ENCODE data around the gene ZNF526.

The ZNF526 gene

DNA sequence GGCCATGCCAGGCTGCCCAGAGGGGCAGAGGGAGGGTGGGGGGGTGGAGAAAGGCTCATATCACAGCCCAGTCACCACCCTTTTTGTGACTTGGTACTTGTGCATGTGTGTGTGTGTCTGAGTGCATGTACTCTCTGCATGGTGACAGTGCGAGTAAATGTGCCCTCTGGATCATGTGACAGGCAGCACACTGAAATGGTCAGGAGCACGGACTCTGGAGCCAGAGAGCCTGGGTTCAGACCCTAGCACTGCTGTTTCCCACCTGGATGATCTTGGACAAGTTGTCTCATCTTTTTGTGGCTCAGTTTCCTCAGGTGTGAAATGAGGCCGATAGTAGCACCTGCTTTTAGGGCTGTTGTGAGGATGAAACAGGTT is 50.9 kb downstream of the ZNF526 start:
- POLR2A ChIA-PET, result no interaction called here
- no peak for DNase-seq (ENCODE audit: extremely low spot score)
- TF ChIP-seq ZNF384 (IDR thresholded peaks at IDR 0.05) (no peak), SP1 (IDR thresholded peaks at IDR 0.05) (no peak), ELF4 (IDR thresholded peaks at IDR 0.05) (no peak), NFRKB (IDR thresholded peaks at IDR 0.05) (no peak), SUZ12 (IDR thresholded peaks at IDR 0.05) (no peak), ARNT (IDR thresholded peaks at IDR 0.05) (no peak), FOXA1 (IDR thresholded peaks at IDR 0.05) (no peak), TARDBP (IDR thresholded peaks at IDR 0.05) (no peak), FOXK2 (IDR thresholded peaks at IDR 0.05) (no peak), CTBP1 (IDR thresholded peaks at IDR 0.05; ENCODE audit: borderline replicate concordance) (no peak), L3MBTL2 (conservative IDR thresholded peaks at IDR 0.05) (no peak), PKNOX1 (IDR thresholded peaks at IDR 0.05) (no peak), LEF1 (IDR thresholded peaks at IDR 0.05; ENCODE audit: borderline replicate concordance) (no peak), HDGF (IDR thresholded peaks at IDR 0.05; ENCODE audit: borderline replicate concordance) (no peak), FOXM1 (IDR thresholded peaks at IDR 0.05; ENCODE audit: borderline replicate concordance) (no peak), BHLHE40 (IDR thresholded peaks at IDR 0.05; ENCODE audit: borderline replicate concordance) (no peak)
- CTCF ChIA-PET, result no interaction called here

DNA sequence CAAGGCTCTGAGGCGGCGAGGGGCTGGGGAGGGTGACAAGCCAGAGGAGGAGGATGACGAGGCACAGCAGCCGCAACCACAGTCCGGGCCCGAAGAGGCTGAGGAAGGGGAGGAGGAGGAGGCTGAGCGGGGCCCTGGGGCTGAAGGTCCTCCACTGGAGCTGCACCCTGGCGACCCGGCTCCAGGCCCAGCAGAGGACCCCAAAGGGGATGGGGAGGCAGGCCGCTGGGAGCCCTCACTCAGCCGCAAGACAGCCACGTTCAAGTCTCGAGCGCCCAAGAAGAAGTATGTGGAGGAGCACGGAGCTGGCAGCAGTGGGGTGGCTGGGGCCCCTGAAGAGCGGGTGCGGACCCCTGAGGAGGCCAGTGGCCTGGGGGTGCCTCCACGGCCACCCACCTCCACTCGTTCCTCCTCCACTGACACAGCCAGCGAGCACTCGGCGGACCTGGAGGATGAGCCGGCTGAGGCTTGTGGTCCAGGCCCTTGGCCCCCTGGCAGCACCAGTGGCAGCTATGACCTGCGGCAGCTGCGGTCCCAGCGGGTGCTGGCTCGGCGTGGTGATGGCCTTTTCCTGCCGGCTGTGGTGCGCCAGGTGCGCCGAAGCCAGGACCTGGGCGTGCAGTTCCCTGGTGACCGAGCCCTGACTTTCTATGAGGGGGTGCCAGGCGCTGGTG is 51.9 kb downstream of the ZNF526 start:
- TF ChIP-seq HDGF (IDR thresholded peaks at IDR 0.05; ENCODE audit: borderline replicate concordance) (no peak), TARDBP (IDR thresholded peaks at IDR 0.05) (no peak), FOXM1 (IDR thresholded peaks at IDR 0.05; ENCODE audit: borderline replicate concordance) (no peak), BHLHE40 (IDR thresholded peaks at IDR 0.05; ENCODE audit: borderline replicate concordance) (no peak), FOXK2 (IDR thresholded peaks at IDR 0.05) (no peak), ARNT (IDR thresholded peaks at IDR 0.05) (no peak), PKNOX1 (IDR thresholded peaks at IDR 0.05) (no peak)
- no peak for DNase-seq (ENCODE audit: extremely low spot score)
- ChIA-PET POLR2A (no interaction called here), CTCF (no interaction called here)

- no peak for DNase-seq (ENCODE audit: extremely low spot score)
- TF ChIP-seq ARNT (IDR thresholded peaks at IDR 0.05) (no peak), L3MBTL2 (conservative IDR thresholded peaks at IDR 0.05) (no peak), TARDBP (IDR thresholded peaks at IDR 0.05) (no peak), HDGF (IDR thresholded peaks at IDR 0.05; ENCODE audit: borderline replicate concordance) (no peak), ZNF384 (IDR thresholded peaks at IDR 0.05) (no peak), PKNOX1 (IDR thresholded peaks at IDR 0.05) (no peak), CTBP1 (IDR thresholded peaks at IDR 0.05; ENCODE audit: borderline replicate concordance) (no peak), BHLHE40 (IDR thresholded peaks at IDR 0.05; ENCODE audit: borderline replicate concordance) (no peak), NFRKB (IDR thresholded peaks at IDR 0.05) (no peak), ELF4 (IDR thresholded peaks at IDR 0.05) (no peak), LEF1 (IDR thresholded peaks at IDR 0.05; ENCODE audit: borderline replicate concordance) (no peak), FOXA1 (IDR thresholded peaks at IDR 0.05) (no peak)
- ChIA-PET POLR2A (no interaction called here), CTCF (no interaction called here)
Measured at GRCh38 chr19:42272535-42272897, 52.4 kb downstream of the ZNF526 start.

DNA sequence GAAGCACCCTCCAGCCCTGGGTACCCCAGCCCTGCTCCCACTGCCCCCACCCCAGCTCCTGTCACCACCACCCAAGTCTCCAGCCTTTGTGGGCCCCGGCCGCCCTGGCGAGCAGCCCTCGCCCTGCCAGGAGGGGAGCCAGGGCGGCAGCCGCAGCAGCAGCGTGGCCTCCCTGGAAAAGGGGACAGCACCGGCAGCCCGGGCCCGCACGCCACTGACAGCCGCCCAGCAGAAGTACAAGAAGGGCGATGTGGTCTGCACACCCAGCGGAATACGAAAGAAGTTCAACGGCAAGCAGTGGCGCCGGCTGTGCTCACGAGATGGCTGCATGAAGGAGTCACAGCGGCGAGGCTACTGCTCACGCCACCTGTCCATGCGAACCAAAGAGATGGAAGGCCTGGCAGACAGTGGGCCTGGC is 52.9 kb downstream of the ZNF526 start:
- ChIA-PET POLR2A (no interaction called here), CTCF (no interaction called here)
- no peak for DNase-seq (ENCODE audit: extremely low spot score)
- no peak for TF ChIP-seq LEF1 (IDR thresholded peaks at IDR 0.05; ENCODE audit: borderline replicate concordance)
- no peak for TF ChIP-seq ARNT (IDR thresholded peaks at IDR 0.05)
- no peak for TF ChIP-seq FOXA1 (IDR thresholded peaks at IDR 0.05)

DNA sequence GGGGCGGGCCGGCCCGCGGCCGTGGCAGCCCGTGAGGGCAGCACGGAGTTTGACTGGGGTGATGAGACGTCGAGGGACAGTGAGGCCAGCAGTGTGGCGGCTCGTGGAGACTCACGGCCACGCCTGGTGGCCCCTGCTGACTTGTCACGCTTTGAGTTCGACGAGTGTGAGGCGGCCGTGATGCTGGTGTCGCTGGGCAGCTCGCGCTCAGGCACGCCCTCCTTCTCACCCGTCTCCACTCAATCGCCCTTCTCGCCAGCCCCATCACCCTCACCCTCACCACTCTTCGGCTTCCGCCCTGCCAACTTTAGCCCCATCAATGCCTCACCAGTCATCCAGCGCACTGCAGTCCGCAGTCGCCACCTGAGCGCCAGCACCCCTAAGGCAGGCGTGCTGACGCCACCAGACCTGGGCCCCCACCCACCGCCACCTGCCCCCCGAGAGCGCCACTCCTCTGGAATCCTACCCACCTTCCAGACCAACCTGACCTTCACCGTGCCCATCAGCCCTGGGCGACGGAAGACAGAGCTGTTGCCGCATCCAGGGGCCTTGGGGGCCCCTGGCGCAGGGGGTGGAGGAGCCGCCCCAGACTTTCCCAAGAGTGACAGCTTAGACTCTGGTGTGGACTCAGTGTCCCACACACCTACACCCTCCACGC is 53.4 kb downstream of the ZNF526 start:
- ChIA-PET POLR2A (no interaction called here), CTCF (no interaction called here)
- TF ChIP-seq FOXA1 (IDR thresholded peaks at IDR 0.05) (no peak), ARNT (IDR thresholded peaks at IDR 0.05) (no peak), CTBP1 (IDR thresholded peaks at IDR 0.05; ENCODE audit: borderline replicate concordance) (no peak), NFRKB (IDR thresholded peaks at IDR 0.05) (no peak), L3MBTL2 (conservative IDR thresholded peaks at IDR 0.05) (no peak), SP1 (IDR thresholded peaks at IDR 0.05) (no peak), PKNOX1 (IDR thresholded peaks at IDR 0.05) (no peak), SUZ12 (IDR thresholded peaks at IDR 0.05) (no peak), HDGF (IDR thresholded peaks at IDR 0.05; ENCODE audit: borderline replicate concordance) (no peak), LEF1 (IDR thresholded peaks at IDR 0.05; ENCODE audit: borderline replicate concordance) (no peak), ZNF384 (IDR thresholded peaks at IDR 0.05) (no peak), TARDBP (IDR thresholded peaks at IDR 0.05) (no peak), ELF4 (IDR thresholded peaks at IDR 0.05) (no peak)
- DNase-seq (ENCODE audit: extremely low spot score), result no peak

Measured in HEK293T (cell line).